Endothelial cell of umbilical vein (primary cell): ENCODE measurements around the gene NANOGP8. TPM values are rescaled to one million over a fixed set of nuclear protein-coding genes. Genes with fewer than 3 reads are reported as not detected.

Experiments
- BruUV-seq: library from RNA; stranded (reverse); fragments of 400-500 nt; replicated peaks from 2 replicates; lab custom pipeline; 2021; lab: Mats Ljungman, UMichigan
- CTCF ChIA-PET: fragments of 300-600, 350-600 bp; sonication (Branson Sonifier 250); formaldehyde crosslinking; loops from one replicate; lab custom pipeline; 2021; ENCODE audit warnings: antibody characterized with exemption, inconsistent platforms; lab: Charles Lee
- POLR2A ChIA-PET: fragments of 300-600, 350-600 bp; sonication (Branson Sonifier 250); formaldehyde crosslinking; loops from one replicate; lab custom pipeline; 2021; ENCODE audit warnings: antibody characterized with exemption, inconsistent platforms; lab: Charles Lee
- DNase-seq: peaks from one replicate; pipeline ENCODE4 v3.0.0-alpha.2; 2011; ENCODE audit warnings: low read depth, low spot score
- FAIRE-seq: peaks from 2 replicates; lab custom pipeline; 2011; peaks lifted over from hg19 to GRCh38; lab: Jason Lieb, UNC
- H2AFZ ChIP-seq: 2 replicates; pipeline ENCODE4 v1.6.0; 2012; ENCODE audit warnings: low read depth, low read length, control low read depth, inconsistent platforms
- H3K27ac ChIP-seq: 2 replicates; pipeline ENCODE4 v1.5.1; 2011; ENCODE audit warnings: low read depth, mild to moderate bottlenecking, control low read depth, low read length, moderate library complexity; ENCODE audit not compliant: insufficient read depth
- H3K27me3 ChIP-seq, 2 experiments: 2 replicates each; pipeline versions ENCODE4 v1.6.0 to v1.6.1; 2011; ENCODE audit warnings: low read length in 2 of 2, mixed read lengths in 1 of 2; ENCODE audit not compliant: control insufficient read depth in 2 of 2, insufficient read depth in 2 of 2
- H3K36me3 ChIP-seq, 2 experiments: 2 replicates in 1 of 2; 3 replicates in 1 of 2; pipeline ENCODE4 v1.5.1; 2011; ENCODE audit warnings: low read length in 2 of 2, mild to moderate bottlenecking in 1 of 2, moderate library complexity in 1 of 2; ENCODE audit not compliant: control insufficient read depth in 2 of 2, insufficient read depth in 2 of 2; ENCODE audit errors: extremely low read depth in 1 of 2
- H3K4me1 ChIP-seq: 3 replicates; pipeline ENCODE4 v1.5.1; 2011; ENCODE audit warnings: mild to moderate bottlenecking, low read length; ENCODE audit not compliant: control insufficient read depth, insufficient read depth; ENCODE audit errors: extremely low read depth
- H3K4me2 ChIP-seq: 2 replicates; pipeline ENCODE4 v1.6.1; 2011; ENCODE audit warnings: low read length, control low read depth, mixed read lengths; ENCODE audit not compliant: insufficient read depth
- H3K4me3 ChIP-seq, 3 experiments: fragments of 200-600 bp in 1 of 3; sonication (generic), shearing (Covaris generic) in 1 of 3; replicated peaks in 1 of 3; 2 replicates each; pipeline ENCODE4 v1.5.1; 2011 to 2016; ENCODE audit warnings: control low read depth in 3 of 3, low read length in 3 of 3, mild to moderate bottlenecking in 2 of 3, inconsistent platforms in 1 of 3, low read depth in 1 of 3, moderate library complexity in 1 of 3; ENCODE audit not compliant: insufficient read depth in 1 of 3
- H3K79me2 ChIP-seq: 2 replicates; pipeline ENCODE4 v1.6.0; 2012; ENCODE audit warnings: low read length, inconsistent platforms; ENCODE audit not compliant: control insufficient read depth, insufficient read depth
- H3K9ac ChIP-seq: replicated peaks from 2 replicates; pipeline ENCODE3; 2011; ENCODE audit warnings: low read length, control low read depth; ENCODE audit not compliant: insufficient read depth; ENCODE audit errors: extremely low read depth
- H3K9me1 ChIP-seq: replicated peaks from 3 replicates; pipeline ENCODE4 v1.6.0; 2011; ENCODE audit warnings: mild to moderate bottlenecking, low read length; ENCODE audit not compliant: control insufficient read depth, insufficient read depth; ENCODE audit errors: extremely low read depth
- H3K9me3 ChIP-seq: replicated peaks from 2 replicates; pipeline ENCODE4 v1.5.1; 2012; ENCODE audit warnings: low read length, inconsistent platforms; ENCODE audit not compliant: control insufficient read depth, insufficient read depth
- H4K20me1 ChIP-seq: replicated peaks from 2 replicates; pipeline ENCODE3; 2011; ENCODE audit warnings: mild to moderate bottlenecking, low read length; ENCODE audit not compliant: control insufficient read depth, insufficient read depth; ENCODE audit errors: extremely low read depth
- CTCF ChIP-seq, 2 donors: IDR thresholded peaks; 1 replicate in 1 of 2; 2 replicates in 1 of 2; pipeline ENCODE4 v1.5.1; 2011; ENCODE audit warnings: low read length in 2 of 2, mild to moderate bottlenecking in 2 of 2, moderate library complexity in 2 of 2, control low read depth in 1 of 2, inconsistent platforms in 1 of 2, low read depth in 1 of 2; ENCODE audit not compliant: insufficient read depth in 1 of 2; ENCODE audit errors: extremely low read depth in 1 of 2
- EZH2 ChIP-seq: IDR thresholded peaks from 2 replicates; pipeline ENCODE4 v1.6.1; 2012; ENCODE audit warnings: borderline replicate concordance, low read depth, mild to moderate bottlenecking, moderate library complexity, low read length, inconsistent platforms; ENCODE audit not compliant: severe bottlenecking
- FOS ChIP-seq: IDR thresholded peaks from 2 replicates; pipeline ENCODE4 v1.6.1; 2011; ENCODE audit warnings: mild to moderate bottlenecking, low read length, moderate library complexity, borderline replicate concordance; ENCODE audit not compliant: insufficient read depth
- GATA2 ChIP-seq: IDR thresholded peaks from 2 replicates; pipeline ENCODE4 v1.7.0; 2011; ENCODE audit warnings: low read depth, mild to moderate bottlenecking, moderate library complexity, mixed read lengths, low read length; ENCODE audit not compliant: insufficient read length, insufficient read depth
- JUN ChIP-seq: IDR thresholded peaks from 2 replicates; pipeline ENCODE4 v1.6.1; 2011; ENCODE audit warnings: borderline replicate concordance, low read depth; ENCODE audit not compliant: insufficient read length, insufficient read depth
- MAX ChIP-seq: IDR thresholded peaks from 2 replicates; pipeline ENCODE4 v1.6.1; 2011; ENCODE audit not compliant: insufficient read depth, insufficient read length
- MYC ChIP-seq: IDR thresholded peaks from one replicate; pipeline ENCODE4 v1.6.1; 2011; ENCODE audit warnings: mild to moderate bottlenecking, low read depth, low read length
- POLR2A ChIP-seq: IDR thresholded peaks from 2 replicates; pipeline ENCODE4 v1.6.1; 2012; ENCODE audit warnings: low read depth, mild to moderate bottlenecking, control low read depth, low read length
- POLR2AphosphoS5 ChIP-seq: IDR thresholded peaks from 2 replicates; pipeline ENCODE4 v1.6.1; 2012; ENCODE audit warnings: low read depth, mild to moderate bottlenecking, control low read depth, low read length, moderate library complexity; ENCODE audit not compliant: insufficient read depth
- dilution Hi-C: fragments of 300-500 bp; cut with MboI; formaldehyde crosslinking; loops from one replicate; pipeline ENCODE4 v1.15.0; 2019; ENCODE audit warnings: low sequenced_read_pairs; ENCODE audit not compliant: extremely low pct_ligation_motif_present
- intact Hi-C: fragments of 100-400 bp; cut with micrococcal nuclease; formaldehyde crosslinking; loops from one replicate; pipeline ENCODE4 v1.10.0; 2022
- polyA plus RNA-seq, 4 experiments: library from polyadenylated mRNA; depleted of rRNA in 3 of 4; stranded (reverse) in 3 of 4; unstranded in 1 of 4; fragments of >200 nt; gene quantifications; 2 replicates each; pipeline versions ENCODE4 v1.2.1 to v1.2.3, GENCODE V29; 2011 to 2012; ENCODE audit warnings: missing spikeins in 1 of 4
- total RNA-seq: library from RNA; stranded (reverse); gene quantifications from 2 replicates; pipeline ENCODE4 v1.2.3, GENCODE V29; 2021

Gene NANOGP8
- total and polyA plus RNA-seq, 2 donors (not counting 3 experiments of a cell fraction or from before 2014, with no cell fraction given): not detected

GRCh38 chr15:35068846-35069475 lies 16.1 kb downstream of the NANOGP8 start:
- dilution Hi-C loops: no loop called here
- H3K4me1 ChIP-seq: no peaks in the 10 kb centered on the region
- no peak overlapping the region for H3K9ac ChIP-seq
- H3K79me2 ChIP-seq: no peaks in the 10 kb centered on the region
- H2AFZ ChIP-seq: no peak overlapping the region
- H3K36me3 ChIP-seq: no peaks in the 10 kb centered on the region
- no TSS peak for BruUV-seq
- POLR2A ChIA-PET: no interaction called here
- intact Hi-C loops: no loop called here
- H3K9me3 ChIP-seq: no peaks in the 10 kb centered on the region
- CTCF ChIA-PET: interaction anchor here (2.3 kb wide), 1 partner anchor 10 kb away, joined by 12 read pairs; no protein-coding TSS in a partner anchor
- H3K4me3 ChIP-seq: no peak overlapping the region
- no peaks in the 10 kb centered on the region for H3K9me1 ChIP-seq
- DNase-seq (no peak), FAIRE-seq (no peak)
- TF ChIP-seq POLR2A (no peak), CTCF (IDR thresholded peaks at IDR 0.05; ENCODE audit: extremely low read depth in 1 of 2, insufficient read depth in 1 of 2, low read depth in 1 of 2, low read length in 2 of 2) (no peak), MAX (no peak), GATA2 (no peak), MYC (no peak), EZH2 (no peak), FOS (no peak), JUN (no peak), POLR2AphosphoS5 (no peak)
- H3K4me2 ChIP-seq: no peak overlapping the region
- H3K27me3 ChIP-seq: peaks cover 2 to 9% of the 10 kb centered on the region in 2 experiments
- H3K27ac ChIP-seq: no peak overlapping the region
- H4K20me1 ChIP-seq: no peaks in the 10 kb centered on the region
